BLaER1 treated with 17β-estradiol and CSF1 and Interleukin-3, amounts not matched to agents 10 nM and 100 nM (cell line): ENCODE data around the gene ZCWPW1.
"Not testable (repeated sequence)": the region's sequence is repeated elsewhere in the genome, so short reads cannot be mapped to it uniquely, and the experiment has no call there.

Experiments used
- H3K27ac ChIP-seq, 11 experiments: shearing (Covaris generic); formaldehyde crosslinking; 2 replicates each; pipeline ENCODE4 v1.8.1; 2022
- H3K27me3 ChIP-seq, 11 experiments: shearing (Covaris generic); formaldehyde crosslinking; 2 replicates each; pipeline ENCODE4 v1.8.1; 2022
- H3K36me3 ChIP-seq, 11 experiments: shearing (Covaris generic); formaldehyde crosslinking; 2 replicates each; pipeline ENCODE4 v1.8.1; 2022
- H3K4me1 ChIP-seq, 10 experiments: shearing (Covaris generic); formaldehyde crosslinking; 2 replicates each; pipeline ENCODE4 v1.8.1; 2022
- H3K4me2 ChIP-seq, 11 experiments: shearing (Covaris generic); formaldehyde crosslinking; 2 replicates each; pipeline ENCODE4 v1.8.1; 2022
- H3K4me3 ChIP-seq, 10 experiments: shearing (Covaris generic); formaldehyde crosslinking; 2 replicates each; pipeline ENCODE4 v1.8.1; 2022
- H3K9ac ChIP-seq, 11 experiments: shearing (Covaris generic); formaldehyde crosslinking; 2 replicates each; pipeline ENCODE4 v1.8.1; 2022
- H3K9me3 ChIP-seq, 11 experiments: shearing (Covaris generic); formaldehyde crosslinking; replicated peaks in 1 of 11; 2 replicates each; pipeline ENCODE4 v1.8.1; 2022
- H4K20me1 ChIP-seq, 11 experiments: shearing (Covaris generic); formaldehyde crosslinking; 2 replicates each; pipeline ENCODE4 v1.8.1; 2022
- Cebpa-rat ChIP-seq, 11 experiments: shearing (Covaris generic); IDR thresholded peaks; 2 replicates each; pipeline ENCODE4 v1.8.1; 2022

ZCWPW1 gene

GRCh38 chr7:100446040-100446439 lies 17.5 kb upstream of the ZCWPW1 start:
- peak overlapping the region; percentile 58 to 90 (median 79) for H3K4me2 ChIP-seq
- H3K27ac ChIP-seq, result peak overlapping the region in 10 of 11 experiments; percentile 65 to 87 (median 81); a peak in 19 of 22 replicates
- H3K4me1 ChIP-seq, result peaks cover 34 to 81% (median 67%) of the 10 kb centered on the region in 10 experiments

GRCh38 chr7:100444311-100445278 lies 16.1 kb upstream of the ZCWPW1 start:
- Histone ChIP-seq H3K27ac (peak overlapping the region; percentile 43 to 87 (median 81); a peak in 21 of 22 replicates), H3K9me3 (no peaks in the 10 kb centered on the region)

More at GRCh38 chr7:100446040-100446439, 17.5 kb upstream of the ZCWPW1 start:
- 0 out of 20 replicates have a peak overlapping the region, but pooled peaks of 1 of the 10 experiments have one; percentile 16 for H3K4me3 ChIP-seq
- TF ChIP-seq Cebpa-rat (IDR thresholded peaks at IDR 0.05), result no peak
- H3K9ac ChIP-seq, result peak overlapping the region in 10 of 11 experiments; percentile 14 to 77 (median 59); a peak in 12 of 22 replicates
- H3K27me3 ChIP-seq, result no peaks in the 10 kb centered on the region
- H3K9me3 ChIP-seq, result no peaks in the 10 kb centered on the region
- no peaks in the 10 kb centered on the region for H4K20me1 ChIP-seq
- H3K36me3 ChIP-seq, result no peaks in the 10 kb centered on the region

GRCh38 chr7:100443096-100443840 lies 14.8 kb upstream of the ZCWPW1 start:
- Histone ChIP-seq H3K4me1 (peaks cover 34 to 57% (median 42%) of the 10 kb centered on the region in 10 experiments), H3K4me3 (no peak overlapping the region), H4K20me1 (no peaks in the 10 kb centered on the region), H3K9ac (peak overlapping the region in 2 of 11 experiments; percentile 61 to 74; a peak in 1 of 22 replicates), H3K4me2 (peak overlapping the region in 9 of 11 experiments; percentile 71 to 90 (median 79); a peak in 17 of 22 replicates), H3K36me3 (peaks cover 0 to 7% (median 0%) of the 10 kb centered on the region in 11 experiments; a peak in 1 of 22 replicates), H3K27ac (peak overlapping the region in 10 of 11 experiments; percentile 65 to 87 (median 81); a peak in 17 of 22 replicates), H3K9me3 (no peaks in the 10 kb centered on the region), H3K27me3 (no peaks in the 10 kb centered on the region)
- TF ChIP-seq Cebpa-rat (IDR thresholded peaks at IDR 0.05), result no peak

More at GRCh38 chr7:100444311-100445278, 16.1 kb upstream of the ZCWPW1 start:
- Histone ChIP-seq H3K9ac (peak overlapping the region; percentile 19 to 77 (median 63); a peak in 18 of 22 replicates), H4K20me1 (no peaks in the 10 kb centered on the region), H3K4me3 (peak overlapping the region in 6 of 10 experiments; percentile 2 to 32 (median 8); a peak in 2 of 20 replicates), H3K4me1 (peaks cover 34 to 68% (median 54%) of the 10 kb centered on the region in 10 experiments), H3K36me3 (peaks cover 0 to under 1% (median 0%) of the 10 kb centered on the region in 11 experiments; a peak in 1 of 22 replicates), H3K4me2 (peak overlapping the region; percentile 58 to 90 (median 79)), H3K27me3 (no peaks in the 10 kb centered on the region)
- TF ChIP-seq Cebpa-rat (IDR thresholded peaks at IDR 0.05), result no peak

GRCh38 chr7:100441641-100442535 lies 13.4 kb upstream of the ZCWPW1 start:
- Histone ChIP-seq H3K4me3 (no peak overlapping the region), H3K4me1 (peaks cover 33 to 66% (median 47%) of the 10 kb centered on the region in 10 experiments), H3K36me3 (peaks cover 0 to 7% (median 0%) of the 10 kb centered on the region in 11 experiments; a peak in 1 of 22 replicates), H3K9ac (no peak overlapping the region), H3K9me3 (no peaks in the 10 kb centered on the region), H3K27me3 (no peaks in the 10 kb centered on the region), H3K27ac (no peak overlapping the region), H4K20me1 (no peaks in the 10 kb centered on the region), H3K4me2 (0 out of 22 replicates have a peak overlapping the region, but pooled peaks of 2 of the 11 experiments have one; percentile 15)
- no peak for TF ChIP-seq Cebpa-rat (IDR thresholded peaks at IDR 0.05)

- not testable (repeated sequence) for H3K27ac ChIP-seq
- H3K4me1 ChIP-seq, result peaks cover 16 to 54% (median 38%) of the 10 kb centered on the region in 10 experiments
- peak overlapping the region in 2 of 11 experiments; percentile 14 to 17; a peak in 1 of 22 replicates for H3K9ac ChIP-seq
Measured at GRCh38 chr7:100439244-100439643, 10.7 kb upstream of the ZCWPW1 start.

GRCh38 chr7:100438731-100439130 lies 10.2 kb upstream of the ZCWPW1 start:
- not testable (repeated sequence) for H3K27me3 ChIP-seq, H3K9me3 ChIP-seq, H3K4me3 ChIP-seq, H3K27ac ChIP-seq, H3K4me2 ChIP-seq, H3K9ac ChIP-seq
- Histone ChIP-seq H3K36me3 (peaks cover 12 to 30% (median 19%) of the 10 kb centered on the region in 11 experiments), H3K4me1 (peaks cover 16 to 54% (median 38%) of the 10 kb centered on the region in 10 experiments), H4K20me1 (peaks cover 0 to 24% (median 20%) of the 10 kb centered on the region in 11 experiments; a peak in 20 of 22 replicates)

More at GRCh38 chr7:100439244-100439643, 10.7 kb upstream of the ZCWPW1 start:
- H3K36me3 ChIP-seq, result peaks cover 7 to 24% (median 14%) of the 10 kb centered on the region in 11 experiments
- not testable (repeated sequence) for H3K4me2 ChIP-seq, H3K9me3 ChIP-seq, H3K27me3 ChIP-seq, H3K4me3 ChIP-seq
- H4K20me1 ChIP-seq, result peaks cover 0 to 19% (median 15%) of the 10 kb centered on the region in 11 experiments; a peak in 20 of 22 replicates

GRCh38 chr7:100438172-100438571 lies 9.7 kb upstream of the ZCWPW1 start:
- no peaks in the 10 kb centered on the region for H3K9me3 ChIP-seq
- H3K36me3 ChIP-seq, result peaks cover 18 to 35% (median 25%) of the 10 kb centered on the region in 11 experiments
- peaks cover 21 to 54% (median 38%) of the 10 kb centered on the region in 10 experiments for H3K4me1 ChIP-seq
- peaks cover 2 to 30% (median 26%) of the 10 kb centered on the region in 11 experiments; a peak in 20 of 22 replicates for H4K20me1 ChIP-seq
- no peaks in the 10 kb centered on the region for H3K27me3 ChIP-seq
- no peak overlapping the region for H3K4me2 ChIP-seq
- TF ChIP-seq Cebpa-rat (IDR thresholded peaks at IDR 0.05), result no peak
- no peak overlapping the region; a peak in 1 of 22 replicates for H3K9ac ChIP-seq
- no peak overlapping the region for H3K27ac ChIP-seq
- H3K4me3 ChIP-seq, result no peak overlapping the region
